Central memory CD8-positive, alpha-beta T cell (primary cell): ENCODE measurements around the gene FNDC3B.

Experiments
- ATAC-seq: fragments of 150-1000 bp; cut with Tn5 transposase; replicated peaks from 2 replicates; pipeline ENCODE4 v1.10.0; 2022; ENCODE audit warnings: mild to moderate bottlenecking, moderate FRiP score, moderate number of reproducible peaks; ENCODE audit not compliant: poor library complexity, severe bottlenecking; ENCODE audit errors: extremely low read depth
- DNase-seq, 2 donors: peaks; one replicate each; pipeline ENCODE4 v3.0.0; 2021; ENCODE audit warnings: low spot score in 2 of 2
- H3K27ac Mint-ChIP-seq: one replicate; pipeline ENCODE4 v1.8.0; 2022; ENCODE audit warnings: low read depth, mild to moderate bottlenecking, moderate library complexity, mixed read lengths
- H3K27me3 Mint-ChIP-seq: one replicate; pipeline ENCODE4 v1.8.0; 2022; ENCODE audit warnings: mixed read lengths
- H3K36me3 Mint-ChIP-seq: one replicate; pipeline ENCODE4 v1.8.0; 2022; ENCODE audit warnings: mild to moderate bottlenecking, moderate library complexity, mixed read lengths; ENCODE audit not compliant: insufficient read depth
- H3K4me1 Mint-ChIP-seq: one replicate; pipeline ENCODE4 v1.8.0; 2022; ENCODE audit warnings: mixed read lengths
- H3K4me3 Mint-ChIP-seq: one replicate; pipeline ENCODE4 v1.8.0; 2022; ENCODE audit warnings: mild to moderate bottlenecking, moderate library complexity, mixed read lengths
- H3K9me3 Mint-ChIP-seq: one replicate; pipeline ENCODE4 v1.8.0; 2022; ENCODE audit warnings: mixed read lengths

The FNDC3B gene

DNA sequence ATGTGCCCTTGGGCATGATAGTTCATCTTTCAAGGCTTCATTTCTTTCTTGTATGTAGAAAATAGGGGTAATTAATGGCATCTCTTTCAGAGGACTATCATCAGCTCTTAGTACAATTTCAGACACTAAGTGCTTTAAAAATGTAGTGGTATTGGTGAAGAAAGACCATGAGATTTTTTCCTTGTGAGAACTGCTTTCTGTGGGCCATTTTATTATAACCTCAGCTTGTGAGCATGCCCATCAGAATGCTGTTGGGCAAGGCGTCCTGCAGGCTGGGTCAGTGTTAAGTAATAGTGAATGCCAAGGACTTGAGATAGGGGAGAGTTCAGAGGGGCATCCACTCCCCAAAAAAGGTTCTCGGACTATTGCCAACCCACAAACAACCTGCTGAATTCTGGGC lies 221.0 kb downstream of the FNDC3B start:
- ATAC-seq (no peak), DNase-seq (no peak)
- no peak overlapping the region for H3K4me3 Mint-ChIP-seq
- no peak overlapping the region for H3K27ac Mint-ChIP-seq
- no peaks in the 10 kb centered on the region for H3K27me3 Mint-ChIP-seq
- H3K4me1 Mint-ChIP-seq, result no peaks in the 10 kb centered on the region
- H3K9me3 Mint-ChIP-seq, result no peaks in the 10 kb centered on the region
- peaks cover 4% of the 10 kb centered on the region for H3K36me3 Mint-ChIP-seq

DNA sequence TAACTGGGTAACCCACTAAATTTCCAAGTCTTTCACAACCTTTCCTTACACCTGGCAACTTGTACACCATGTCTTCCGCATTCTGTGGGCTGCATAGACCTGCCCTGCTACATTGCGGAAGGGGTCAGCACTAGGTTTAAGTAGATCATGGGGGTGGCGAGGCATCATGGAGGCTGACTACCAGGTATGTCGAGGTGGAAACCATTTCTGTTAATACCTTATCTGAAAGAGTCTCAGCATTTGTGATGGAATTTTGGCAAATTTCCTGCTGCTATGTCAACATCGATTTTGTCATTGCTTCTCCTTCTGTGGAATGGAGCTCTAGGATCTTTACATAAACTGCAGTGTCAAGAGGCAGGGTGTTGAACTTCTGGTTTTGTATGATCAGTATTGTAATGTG lies 221.7 kb downstream of the FNDC3B start:
- peaks cover 4% of the 10 kb centered on the region for H3K36me3 Mint-ChIP-seq
- H3K27ac Mint-ChIP-seq, result no peak overlapping the region
- H3K4me1 Mint-ChIP-seq, result no peaks in the 10 kb centered on the region
- no peaks in the 10 kb centered on the region for H3K27me3 Mint-ChIP-seq
- no peaks in the 10 kb centered on the region for H3K9me3 Mint-ChIP-seq
- ATAC-seq (no peak), DNase-seq (no peak)
- H3K4me3 Mint-ChIP-seq, result no peak overlapping the region

DNA sequence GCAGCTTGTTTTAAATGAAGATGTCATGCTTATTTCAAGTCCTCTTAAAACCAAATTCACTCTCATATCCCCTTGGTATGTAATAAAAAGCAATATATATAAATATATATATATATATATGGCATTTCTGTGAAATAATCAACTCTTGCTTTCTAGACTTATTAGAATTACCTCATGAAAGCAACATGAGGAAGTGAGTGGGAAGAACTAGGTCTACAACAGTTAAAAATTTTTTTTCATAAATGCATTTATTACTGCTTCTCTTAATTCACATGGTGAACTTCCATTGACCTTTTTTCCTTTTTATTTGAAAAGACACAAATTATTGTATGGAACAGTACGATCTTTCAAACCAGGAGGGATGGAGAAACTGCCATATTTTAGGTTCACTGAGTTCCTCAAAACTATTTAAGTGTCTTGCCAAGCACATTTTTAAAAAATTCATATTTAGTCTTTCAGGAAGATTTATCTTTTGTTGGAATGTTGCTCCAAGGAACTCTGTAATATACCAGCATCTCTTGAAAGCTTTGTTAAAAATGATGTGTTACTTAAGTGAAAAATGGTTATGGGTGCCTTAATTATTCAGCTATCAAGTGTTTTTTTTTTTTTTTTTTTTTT lies 223.7 kb downstream of the FNDC3B start:
- Mint-ChIP-seq H3K27ac (no peak overlapping the region), H3K4me3 (no peak overlapping the region), H3K27me3 (no peaks in the 10 kb centered on the region), H3K4me1 (no peaks in the 10 kb centered on the region), H3K9me3 (no peaks in the 10 kb centered on the region), H3K36me3 (peaks cover 1% of the 10 kb centered on the region)
- no peak for DNase-seq
- ATAC-seq, result no peak

- Mint-ChIP-seq H3K4me1 (no peaks in the 10 kb centered on the region), H3K27me3 (no peaks in the 10 kb centered on the region), H3K4me3 (no peak overlapping the region), H3K36me3 (peaks cover 1% of the 10 kb centered on the region), H3K9me3 (no peaks in the 10 kb centered on the region), H3K27ac (no peak overlapping the region)
- DNase-seq, result no peak
- ATAC-seq, result no peak
Observed at GRCh38 chr3:172263781-172264486, 224.6 kb downstream of the FNDC3B start.

GRCh38 chr3:172266103-172266502 lies 226.7 kb downstream of the FNDC3B start:
- H3K4me3 Mint-ChIP-seq, result no peak overlapping the region
- DNase-seq (no peak), ATAC-seq (no peak)
- no peaks in the 10 kb centered on the region for H3K4me1 Mint-ChIP-seq
- no peaks in the 10 kb centered on the region for H3K27me3 Mint-ChIP-seq
- peaks cover 1% of the 10 kb centered on the region for H3K36me3 Mint-ChIP-seq
- no peaks in the 10 kb centered on the region for H3K9me3 Mint-ChIP-seq
- H3K27ac Mint-ChIP-seq, result no peak overlapping the region

DNA sequence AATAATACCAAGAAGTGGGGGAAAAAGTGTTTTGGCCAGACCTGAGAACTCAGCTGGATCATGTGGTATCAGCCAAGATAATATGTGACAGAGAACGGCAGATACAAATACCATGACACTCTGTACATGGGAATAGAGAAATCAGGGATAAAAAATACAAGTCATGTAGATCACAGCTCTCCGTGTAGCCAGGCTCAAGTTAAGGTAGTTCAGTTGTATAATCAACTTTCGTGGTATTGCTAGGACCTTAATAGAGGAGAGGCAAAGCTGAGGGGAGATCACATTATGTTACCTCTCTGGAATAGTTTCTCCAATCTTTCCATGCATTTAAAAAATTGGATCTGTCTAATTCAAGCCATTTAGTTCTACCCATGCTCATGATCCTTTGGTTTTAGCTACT lies 229.0 kb downstream of the FNDC3B start:
- ATAC-seq, result no peak
- Mint-ChIP-seq H3K4me1 (no peaks in the 10 kb centered on the region), H3K27ac (no peak overlapping the region), H3K27me3 (no peaks in the 10 kb centered on the region), H3K4me3 (no peak overlapping the region), H3K36me3 (no peaks in the 10 kb centered on the region), H3K9me3 (no peaks in the 10 kb centered on the region)
- no peak for DNase-seq

DNA sequence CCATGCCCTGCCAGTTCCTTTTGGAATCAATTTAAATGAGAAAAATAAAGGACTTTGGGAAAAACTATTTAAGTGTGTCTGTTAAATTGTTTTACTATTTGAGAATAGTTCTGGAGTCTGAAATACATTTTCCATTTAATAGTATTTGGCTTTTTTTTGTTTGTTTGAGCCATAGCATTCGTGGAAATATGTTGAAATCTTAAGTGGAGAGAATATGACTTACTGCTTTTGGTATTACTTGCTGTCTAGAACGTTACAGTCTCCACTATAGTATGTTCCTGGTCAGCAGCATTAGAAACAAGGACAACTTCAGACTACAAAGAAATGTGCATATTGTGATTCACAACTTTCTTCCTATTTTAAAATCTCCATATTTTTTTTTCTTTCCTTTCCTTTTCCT lies 229.5 kb downstream of the FNDC3B start:
- no peaks in the 10 kb centered on the region for H3K27me3 Mint-ChIP-seq
- no peaks in the 10 kb centered on the region for H3K4me1 Mint-ChIP-seq
- ATAC-seq, result no peak
- no peak overlapping the region for H3K4me3 Mint-ChIP-seq
- DNase-seq, result no peak
- H3K36me3 Mint-ChIP-seq, result no peaks in the 10 kb centered on the region
- H3K27ac Mint-ChIP-seq, result no peak overlapping the region
- H3K9me3 Mint-ChIP-seq, result no peaks in the 10 kb centered on the region

DNA sequence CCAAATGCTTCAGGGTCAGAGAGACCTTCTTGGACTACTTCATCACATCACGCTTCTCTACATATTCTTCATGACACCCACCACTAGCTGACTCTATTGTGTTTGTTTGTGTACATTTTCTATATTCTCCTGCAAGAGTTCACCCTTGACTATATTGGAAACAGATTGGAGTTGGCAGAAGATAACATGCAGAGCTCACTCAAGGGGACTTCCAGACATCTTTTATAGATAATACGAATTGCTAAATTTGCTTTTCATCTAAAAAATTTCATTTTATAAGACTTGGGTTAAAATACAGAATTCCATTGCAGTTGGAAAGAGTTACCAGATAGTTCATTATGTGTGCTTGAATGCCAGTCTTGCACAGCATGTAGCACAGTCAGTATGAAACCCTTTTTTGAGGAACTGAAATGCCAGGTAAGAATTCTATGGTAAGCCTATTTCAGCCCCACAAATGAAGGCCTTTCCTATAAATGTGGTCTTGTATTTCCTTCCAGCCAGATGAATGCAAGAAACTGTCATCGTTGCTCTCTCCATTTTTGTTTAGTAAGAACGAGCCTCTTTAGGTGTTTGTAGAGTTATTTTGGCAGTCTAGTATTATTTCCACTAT lies 231.3 kb downstream of the FNDC3B start:
- Mint-ChIP-seq H3K27ac (no peak overlapping the region), H3K4me3 (no peak overlapping the region), H3K27me3 (no peaks in the 10 kb centered on the region), H3K9me3 (no peaks in the 10 kb centered on the region), H3K36me3 (peaks cover 3% of the 10 kb centered on the region), H3K4me1 (peaks cover 4% of the 10 kb centered on the region)
- no peak for DNase-seq
- ATAC-seq, result no peak

GRCh38 chr3:172271386-172271976 lies 232.1 kb downstream of the FNDC3B start:
- H3K9me3 Mint-ChIP-seq, result no peaks in the 10 kb centered on the region
- H3K27ac Mint-ChIP-seq, result no peak overlapping the region
- H3K36me3 Mint-ChIP-seq, result peaks cover 3% of the 10 kb centered on the region
- no peaks in the 10 kb centered on the region for H3K27me3 Mint-ChIP-seq
- ATAC-seq, result no peak
- no peak for DNase-seq
- peaks cover 4% of the 10 kb centered on the region for H3K4me1 Mint-ChIP-seq
- H3K4me3 Mint-ChIP-seq, result no peak overlapping the region

GRCh38 chr3:172272698-172273097 lies 233.3 kb downstream of the FNDC3B start:
- Mint-ChIP-seq H3K9me3 (no peaks in the 10 kb centered on the region), H3K27me3 (no peaks in the 10 kb centered on the region), H3K4me1 (peaks cover 4% of the 10 kb centered on the region), H3K27ac (no peak overlapping the region), H3K4me3 (no peak overlapping the region), H3K36me3 (peaks cover 3% of the 10 kb centered on the region)
- no peak for DNase-seq
- no peak for ATAC-seq

DNA sequence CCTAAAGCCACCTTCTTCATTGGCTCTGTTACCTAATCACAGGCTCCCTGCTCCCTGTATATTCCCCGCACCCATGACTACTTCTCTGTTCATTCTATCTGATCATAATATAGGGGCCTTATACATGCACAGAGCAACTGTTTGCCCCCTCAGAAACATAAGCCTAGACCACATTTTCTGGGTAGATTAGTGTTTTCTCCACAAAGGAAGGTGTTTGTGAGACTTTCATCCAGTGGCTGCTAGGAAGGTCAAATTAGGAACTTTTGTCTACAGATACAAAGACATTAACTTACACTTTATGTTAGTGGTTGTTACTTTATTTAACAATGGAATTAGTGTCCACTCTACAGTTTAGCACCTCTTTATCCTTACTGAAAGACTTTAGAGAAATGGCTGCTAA lies 234.0 kb downstream of the FNDC3B start:
- Mint-ChIP-seq H3K36me3 (peaks cover 3% of the 10 kb centered on the region), H3K4me3 (no peak overlapping the region), H3K27ac (no peak overlapping the region), H3K9me3 (no peaks in the 10 kb centered on the region), H3K4me1 (peaks cover 4% of the 10 kb centered on the region), H3K27me3 (no peaks in the 10 kb centered on the region)
- ATAC-seq, result no peak
- DNase-seq, result no peak

- ATAC-seq (no peak), DNase-seq (no peak)
- H3K27ac Mint-ChIP-seq, result peak overlapping the region; percentile 5
- H3K4me3 Mint-ChIP-seq, result no peak overlapping the region
- H3K4me1 Mint-ChIP-seq, result peaks cover 4% of the 10 kb centered on the region
- H3K36me3 Mint-ChIP-seq, result peaks cover 3% of the 10 kb centered on the region
- no peaks in the 10 kb centered on the region for H3K9me3 Mint-ChIP-seq
- no peaks in the 10 kb centered on the region for H3K27me3 Mint-ChIP-seq
Observed at GRCh38 chr3:172274906-172275305, 235.5 kb downstream of the FNDC3B start.

GRCh38 chr3:172275586-172275985 lies 236.2 kb downstream of the FNDC3B start:
- no peak for ATAC-seq
- Mint-ChIP-seq H3K27me3 (no peaks in the 10 kb centered on the region), H3K27ac (no peak overlapping the region), H3K36me3 (peaks cover 3% of the 10 kb centered on the region), H3K4me1 (peaks cover 4% of the 10 kb centered on the region), H3K4me3 (no peak overlapping the region), H3K9me3 (no peaks in the 10 kb centered on the region)
- no peak for DNase-seq
